HL-60/S4 treated with phorbol 12-myristate 13-acetate at 8.2 ng/mL for 4 days and 3 days (cell line): ENCODE results near the gene MRPL37.
"Not testable (repeated sequence)": the region's sequence is repeated elsewhere in the genome, so short reads cannot be mapped to it uniquely, and the experiment has no call there.

Experiments used
- in situ Hi-C: fragments of 300-500 bp; cut with MboI; formaldehyde crosslinking; loops from 2 replicates; pipeline ENCODE4 v1.15.0; 2022; ENCODE audit warnings: low sequenced_read_pairs

Gene MRPL37

DNA sequence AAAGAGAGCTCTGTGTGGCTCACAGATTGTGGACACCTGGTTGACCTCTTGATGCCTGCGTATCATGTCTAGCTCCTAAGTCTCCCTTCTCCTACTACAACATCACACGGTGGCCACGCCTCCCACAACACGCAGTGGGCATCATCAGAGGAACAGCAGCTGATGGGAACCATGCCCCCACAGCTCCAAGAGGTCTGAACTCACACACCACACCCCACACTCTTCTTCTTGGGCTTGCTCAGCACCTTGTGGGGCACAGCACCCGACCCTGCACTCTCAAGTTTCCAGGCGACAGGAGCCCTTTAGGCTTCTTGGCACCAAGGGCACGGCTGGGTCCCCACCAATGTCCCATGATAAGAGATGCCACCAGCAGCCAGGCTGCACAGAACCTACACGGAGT lies 28.4 kb upstream of the MRPL37 start:
- in situ Hi-C loops: no loop called here

DNA sequence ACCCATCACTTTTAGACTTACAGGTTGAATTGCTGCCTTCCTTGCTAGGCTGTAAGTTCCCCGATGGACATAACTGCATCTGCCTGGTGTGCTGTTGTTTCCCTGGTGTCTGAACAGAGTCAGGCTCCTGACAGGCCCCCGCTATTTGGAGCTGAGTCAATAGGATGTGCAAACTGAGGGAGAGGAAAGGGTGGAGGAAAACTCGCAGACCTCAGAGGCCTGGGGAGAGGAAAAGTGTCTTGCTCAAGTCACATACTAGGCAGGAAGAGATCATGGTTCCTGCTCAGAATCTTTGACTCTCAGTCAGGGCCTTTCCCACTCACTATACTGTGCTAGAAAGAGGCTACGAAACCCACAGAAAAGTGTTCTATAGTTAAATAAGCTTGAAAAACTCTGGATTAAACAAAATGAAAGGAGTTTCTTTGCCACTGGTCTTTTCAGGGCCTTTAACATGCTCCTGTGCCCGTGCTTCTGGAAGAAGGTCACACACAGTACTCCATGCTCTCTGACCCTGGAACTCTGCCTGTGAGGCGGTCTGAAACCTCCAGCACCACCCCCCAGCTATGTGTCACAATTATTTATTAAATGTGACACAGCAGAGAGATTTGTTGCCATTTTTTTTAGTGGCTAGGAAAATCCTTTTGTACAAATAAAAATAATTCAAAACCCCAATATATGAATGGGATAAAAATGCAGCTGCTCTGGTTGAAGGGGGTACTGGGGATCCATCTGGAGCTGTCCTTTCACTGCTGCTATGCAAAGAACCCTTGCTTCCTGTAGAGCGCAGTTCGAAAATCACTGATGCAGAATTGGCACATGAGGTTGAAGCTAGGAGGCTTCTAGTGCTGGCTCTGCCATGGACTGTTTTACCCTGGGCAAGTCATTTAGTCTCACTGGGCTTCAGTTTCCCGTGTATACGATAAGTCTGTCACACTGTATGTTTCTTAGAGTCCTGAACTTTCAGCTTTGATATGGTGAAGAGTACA lies 27.1 kb upstream of the MRPL37 start:
- in situ Hi-C loops: no loop called here

DNA sequence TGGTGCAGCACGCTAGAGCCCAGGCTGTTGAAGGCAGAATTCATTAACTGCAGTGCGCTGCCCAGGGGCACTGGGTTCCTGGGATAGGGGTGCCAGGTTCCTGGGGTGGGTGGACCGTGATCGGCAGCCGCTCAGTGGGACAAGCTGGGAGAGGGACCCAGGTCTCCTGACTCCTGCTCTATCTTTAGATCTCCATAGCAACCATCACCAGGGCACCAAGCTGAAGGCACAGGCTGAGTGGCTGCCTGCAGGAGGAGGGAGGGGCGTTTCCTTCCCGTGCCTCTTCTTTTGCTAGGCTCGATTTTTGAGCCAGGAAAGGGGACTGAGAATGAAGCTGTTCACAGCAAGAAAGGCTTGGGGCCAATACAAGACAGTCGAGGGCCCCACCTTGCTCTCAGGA lies 26.3 kb upstream of the MRPL37 start:
- in situ Hi-C loops: no loop called here

DNA sequence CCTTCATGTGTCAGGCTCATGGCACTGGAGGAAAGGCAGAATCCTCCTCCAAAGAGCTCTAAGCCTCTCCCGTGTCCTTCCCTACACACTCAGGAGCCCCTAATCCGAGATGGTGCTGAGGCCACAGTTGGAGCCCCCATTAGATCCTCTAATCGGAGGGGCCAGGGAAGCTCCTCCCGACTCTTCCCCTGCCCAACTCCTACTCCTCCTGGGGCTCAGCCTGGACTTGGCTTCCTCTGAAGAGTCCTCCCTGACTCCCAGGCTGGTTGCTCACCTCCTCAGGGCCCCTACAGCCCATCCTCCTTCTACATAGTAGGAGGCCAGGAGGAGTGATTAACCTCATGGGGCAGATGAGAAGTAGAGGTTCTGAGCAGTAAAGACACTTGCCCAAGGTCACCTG lies 25.9 kb upstream of the MRPL37 start:
- in situ Hi-C loops: no loop called here

DNA sequence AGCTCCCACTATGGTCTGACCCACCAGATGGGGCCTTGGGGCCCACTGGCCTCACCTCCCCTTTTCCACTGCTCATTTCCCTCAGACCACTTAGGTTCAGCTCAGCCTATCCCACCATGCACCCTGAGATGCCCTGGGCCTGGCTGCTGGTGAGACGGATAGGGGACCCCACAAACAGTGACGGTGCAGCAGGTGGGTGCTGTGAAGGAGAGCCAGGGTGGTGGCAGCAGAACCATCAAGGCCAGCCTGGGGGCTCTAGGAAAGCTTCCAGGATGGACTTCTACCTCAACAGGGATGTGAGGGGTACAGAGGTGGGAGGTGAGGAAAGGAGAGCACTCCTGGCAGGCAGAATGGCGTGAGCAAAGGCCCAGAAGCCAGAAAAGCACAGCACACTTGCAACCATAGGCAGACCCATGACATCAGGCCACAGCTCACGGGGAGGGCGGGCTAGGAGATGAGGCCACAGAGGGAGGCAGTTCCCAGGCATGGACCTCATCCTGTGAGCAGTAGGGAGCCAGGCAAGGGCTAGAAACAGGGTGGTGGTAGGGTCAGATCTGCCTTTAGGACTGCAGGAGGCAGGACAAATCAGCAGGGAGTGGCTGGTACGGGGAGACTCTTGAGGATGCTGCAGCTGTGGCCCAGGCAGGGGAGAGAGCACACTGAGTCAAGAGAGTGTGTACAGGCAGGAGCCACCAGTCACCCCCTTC lies 23.2 kb upstream of the MRPL37 start:
- in situ Hi-C loops: no loop called here

GRCh38 chr1:54177726-54178125 lies 22.2 kb upstream of the MRPL37 start:
- in situ Hi-C loops: no loop called here

DNA sequence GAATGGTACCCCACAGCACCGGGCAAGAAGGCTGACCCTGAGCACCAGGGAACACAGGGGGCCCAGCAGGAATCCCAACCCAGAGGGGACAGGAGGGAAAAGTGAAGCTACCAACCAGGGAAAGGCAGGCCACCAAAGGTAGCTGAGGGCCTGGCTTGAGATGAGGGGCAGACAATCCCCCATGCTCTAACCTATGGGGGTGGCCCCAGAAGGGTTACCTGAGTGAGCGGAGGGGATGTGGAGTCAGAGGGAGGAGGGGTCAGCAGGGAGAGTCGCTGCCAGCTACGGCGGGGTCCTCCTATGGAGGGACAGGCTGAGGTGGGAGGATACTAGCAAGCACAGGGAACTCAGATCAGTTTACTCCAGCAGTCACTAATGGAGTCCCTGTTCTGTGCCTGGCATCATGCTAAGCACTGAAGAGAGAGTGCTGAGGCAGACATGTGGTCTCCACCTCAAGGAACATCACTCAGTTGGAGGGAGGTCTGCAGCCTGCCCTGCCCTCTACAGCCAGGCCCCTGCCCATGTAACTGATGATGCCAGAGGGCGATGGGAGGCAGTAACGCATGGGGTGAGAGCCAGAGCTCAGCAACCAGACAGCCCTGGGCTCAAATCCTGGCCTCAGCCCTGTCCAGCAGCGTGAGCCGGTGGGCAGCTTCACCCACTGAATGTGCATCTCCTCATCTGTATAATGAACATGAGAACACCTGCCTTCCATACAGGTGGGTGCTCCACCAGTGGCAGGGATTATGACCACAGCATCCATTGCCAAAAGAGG lies 21.5 kb upstream of the MRPL37 start:
- in situ Hi-C loops: no loop called here

GRCh38 chr1:54180701-54181360 lies 19.1 kb upstream of the MRPL37 start:
- in situ Hi-C loops: no loop called here

DNA sequence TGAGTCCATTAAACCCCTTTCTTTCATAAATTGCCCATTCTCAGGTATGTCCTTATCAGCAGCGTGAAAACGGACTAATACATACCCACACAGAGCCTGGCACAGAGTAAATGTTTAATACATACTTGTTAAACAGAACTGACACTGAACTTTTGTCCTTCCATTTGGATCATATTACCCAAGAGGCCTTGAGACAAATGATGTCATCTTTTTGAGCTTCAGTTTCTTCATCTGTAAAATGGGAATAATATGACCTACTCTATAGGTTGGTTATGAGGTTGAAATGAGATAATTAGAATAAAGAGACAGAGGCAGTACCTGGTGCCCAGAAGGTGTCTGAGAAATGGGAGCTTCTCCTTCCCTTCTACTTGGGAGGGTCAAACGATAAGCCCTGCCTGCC lies 13.9 kb upstream of the MRPL37 start:
- in situ Hi-C loops: no loop called here

DNA sequence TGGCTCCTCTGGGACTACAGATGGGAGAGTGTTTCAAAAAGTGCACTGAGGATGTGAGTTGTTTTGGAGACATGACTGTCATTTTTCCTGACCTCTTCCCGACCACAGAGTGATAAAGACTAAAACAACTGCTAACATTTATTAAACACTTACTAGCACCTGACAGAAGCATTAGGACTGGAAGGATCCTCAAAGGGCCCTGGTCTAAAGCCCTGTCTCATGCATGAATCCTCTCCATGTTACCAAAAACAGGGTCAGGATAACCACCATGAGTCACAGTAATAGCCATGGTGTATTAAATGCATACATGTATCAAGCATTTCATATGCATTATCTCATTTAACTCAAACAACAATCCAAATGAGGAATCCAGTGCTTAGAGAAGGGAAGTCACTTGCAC lies 11.7 kb upstream of the MRPL37 start:
- in situ Hi-C loops: no loop called here

DNA sequence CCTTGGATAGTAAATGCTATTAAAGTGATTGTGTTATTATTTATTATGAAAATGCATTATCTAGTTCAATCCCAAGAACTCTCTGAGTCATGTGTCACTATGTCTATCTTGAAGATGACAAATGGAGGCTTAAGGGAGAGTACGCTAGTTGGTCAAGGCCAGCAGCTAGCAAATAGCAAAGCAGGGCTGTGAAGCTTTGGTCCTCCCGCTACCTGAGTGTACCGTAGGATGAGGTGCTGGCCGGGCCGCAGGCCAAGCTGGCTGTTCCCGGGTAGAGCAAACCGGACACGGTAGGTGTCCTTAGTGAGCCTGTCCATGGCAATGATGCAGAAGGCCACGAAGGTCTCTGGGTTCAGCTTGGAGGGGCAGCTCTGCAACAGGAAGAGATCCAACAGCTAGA lies 9.4 kb upstream of the MRPL37 start:
- in situ Hi-C loops: no loop called here

GRCh38 chr1:54191525-54191924 lies 8.4 kb upstream of the MRPL37 start:
- in situ Hi-C loops: no loop called here

DNA sequence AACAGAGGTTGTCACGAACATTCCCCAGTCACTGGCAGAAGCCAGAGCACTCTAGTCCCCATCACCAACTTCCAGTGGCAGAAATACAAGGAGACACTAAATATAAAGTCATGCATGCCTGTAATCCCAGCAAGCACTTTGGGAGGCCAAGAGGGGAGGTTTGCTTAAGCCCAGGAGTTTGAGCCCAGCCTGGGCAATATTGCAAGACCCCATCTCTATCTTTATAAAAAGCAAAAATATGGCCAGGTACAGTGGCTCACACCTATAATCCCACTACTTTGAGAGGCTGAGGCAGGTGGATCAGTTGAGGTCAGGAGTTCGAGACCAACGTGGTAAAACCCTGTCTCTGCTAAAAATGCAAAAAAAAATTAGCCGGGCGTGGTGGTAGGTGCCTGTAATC lies 6.5 kb upstream of the MRPL37 start:
- in situ Hi-C loops: no loop called here

DNA sequence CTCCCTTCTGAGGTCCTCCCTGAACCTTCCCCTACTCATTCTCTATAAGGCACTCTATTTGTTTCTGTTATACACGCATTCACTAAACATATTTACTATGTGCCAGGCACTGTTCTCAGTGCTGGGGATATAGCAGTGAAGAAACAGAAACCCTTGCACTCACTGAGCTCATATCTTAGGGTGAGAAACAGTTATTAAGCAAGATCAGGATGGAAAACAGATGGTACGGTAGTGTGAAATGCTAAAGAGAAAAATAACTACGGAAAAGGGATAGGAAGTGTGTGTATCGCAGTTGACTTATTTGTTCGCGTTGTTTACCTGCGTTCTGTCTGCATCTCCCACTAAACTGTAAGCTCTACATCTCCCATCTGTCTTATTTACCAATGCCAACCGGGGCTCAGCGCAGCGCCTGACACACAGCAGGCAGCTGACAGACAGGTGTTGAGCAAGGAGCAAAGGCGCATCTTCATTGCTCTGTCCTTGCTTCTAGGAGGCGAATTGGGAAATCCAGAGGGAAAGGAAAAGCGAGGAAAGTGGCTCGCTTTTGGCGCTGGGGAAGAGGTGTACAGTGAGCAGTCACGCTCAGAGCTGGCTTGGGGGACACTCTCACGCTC lies 709 bp upstream of the MRPL37 start:
- in situ Hi-C loops: no loop called here

- in situ Hi-C loops: no loop called here
These were observed 591 bp downstream of the MRPL37 start for GRCh38 chr1:54200519-54200997.

DNA sequence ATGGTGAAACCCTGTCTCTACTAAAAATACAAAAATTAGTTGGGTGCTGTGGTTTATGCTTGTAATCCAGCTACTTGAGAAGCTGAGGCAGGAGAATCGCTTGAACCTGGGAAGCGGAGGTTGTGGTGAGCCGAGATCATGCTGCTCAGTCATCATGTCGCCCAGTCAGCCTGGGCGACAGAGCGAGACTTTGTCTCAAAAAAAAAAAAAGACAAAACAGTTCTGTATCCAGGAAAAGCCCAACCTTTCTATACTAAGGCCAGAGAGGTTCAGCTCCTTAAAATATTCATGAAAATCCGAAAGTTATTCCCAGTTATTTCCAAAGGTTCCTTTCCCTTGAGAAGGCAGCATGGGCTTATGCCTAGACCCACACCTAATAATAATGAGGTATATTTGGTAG lies 4.2 kb downstream of the MRPL37 start:
- in situ Hi-C loops: no loop called here

DNA sequence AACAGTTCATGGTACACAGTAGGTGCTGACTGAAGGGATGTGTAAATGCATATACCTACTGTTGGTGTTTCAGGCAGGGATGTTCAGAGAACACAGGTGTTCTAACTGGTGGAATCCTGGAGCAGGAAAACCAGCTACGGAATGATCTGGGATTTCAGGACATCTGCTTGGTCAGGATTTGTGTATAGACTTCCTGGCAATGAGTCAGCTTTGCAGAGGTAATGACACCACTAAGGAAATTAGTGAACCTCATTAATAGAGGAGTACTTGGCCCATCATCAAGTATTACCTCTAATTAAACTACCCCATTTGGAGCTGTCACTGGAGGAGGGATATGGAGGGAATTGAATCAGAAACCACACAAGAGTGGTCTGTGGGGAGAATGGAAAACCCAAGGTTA lies 7.3 kb downstream of the MRPL37 start:
- in situ Hi-C loops: no loop called here

DNA sequence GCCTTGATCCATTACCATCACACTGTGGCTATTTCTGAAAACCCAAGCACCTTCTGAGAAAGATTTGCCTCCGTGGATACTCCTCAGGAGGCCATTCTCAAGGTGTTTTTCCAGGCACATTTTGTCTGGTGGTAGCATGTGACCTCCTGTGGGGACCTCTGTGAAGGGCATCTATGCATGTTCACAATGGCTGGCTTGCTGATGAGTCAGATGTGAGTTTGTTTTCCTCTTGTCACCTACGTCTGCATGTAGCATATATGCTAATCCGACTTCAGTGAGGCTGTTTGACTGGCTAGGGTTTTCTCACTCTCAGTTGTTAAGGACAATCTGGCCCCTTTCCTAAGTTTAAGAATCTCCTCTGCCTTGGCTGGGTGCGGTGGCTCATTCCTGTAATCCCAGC lies 7.9 kb downstream of the MRPL37 start:
- in situ Hi-C loops: not testable (repeated sequence)

DNA sequence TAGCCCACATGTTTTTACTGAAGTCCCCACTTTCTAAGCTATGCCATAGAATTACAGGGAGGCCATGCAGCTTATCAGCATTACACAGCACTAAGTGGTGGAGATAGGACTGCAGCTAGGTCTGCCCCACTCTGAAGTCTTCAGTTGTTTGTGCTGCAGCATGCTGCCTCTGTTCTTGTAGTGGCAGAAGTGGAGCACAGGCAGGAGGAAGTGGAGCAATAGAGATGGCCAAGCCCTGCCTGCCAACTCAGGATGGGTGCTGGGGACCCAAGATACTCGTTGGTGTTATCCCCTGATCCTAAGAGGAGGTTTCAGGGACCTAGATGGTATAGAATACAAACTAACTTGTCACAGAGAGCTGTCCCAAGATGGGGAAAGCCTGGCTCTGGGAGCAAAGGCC lies 12.9 kb downstream of the MRPL37 start:
- in situ Hi-C loops: no loop called here

GRCh38 chr1:54215523-54215922 lies 15.6 kb downstream of the MRPL37 start:
- in situ Hi-C loops: no loop called here
